Uterus (tissue), 4 donors: Measurements from ENCODE around the gene TMC6. TPM values are rescaled to one million over a fixed set of nuclear protein-coding genes. Genes with fewer than 3 reads are reported as not detected.

Experiments
- DNase-seq, 2 donors: peaks; one replicate each; pipeline ENCODE4 v3.0.0-alpha.2; 2019 to 2020
- H3K27ac ChIP-seq, 2 donors: fragments of 200-600 bp; sonication (generic); 1 replicate in 1 of 2; 2 replicates in 1 of 2; pipeline ENCODE4 v1.5.1; 2016 to 2018
- H3K27me3 ChIP-seq, 2 donors: fragments of 200-600 bp; sonication (generic); one replicate each; pipeline ENCODE4 v1.5.1; 2018 to 2019; ENCODE audit warnings: control low read depth in 1 of 2
- H3K36me3 ChIP-seq, 2 donors: fragments of 200-600 bp; sonication (generic); one replicate each; pipeline ENCODE4 v1.5.1; 2019; ENCODE audit warnings: control low read depth in 1 of 2
- H3K4me1 ChIP-seq, 2 donors: fragments of 200-600 bp; sonication (generic); one replicate each; pipeline ENCODE4 v1.5.1; 2018 to 2019; ENCODE audit warnings: control low read depth in 1 of 2
- H3K4me3 ChIP-seq, 2 donors: fragments of 200-600 bp; sonication (generic); 1 replicate in 1 of 2; 2 replicates in 1 of 2; pipeline ENCODE4 v1.5.1; 2018 to 2019; ENCODE audit warnings: mild to moderate bottlenecking in 1 of 2
- H3K9me3 ChIP-seq, 2 donors: fragments of 200-600 bp; sonication (generic); one replicate each; pipeline ENCODE4 v1.5.1; 2019; ENCODE audit warnings: control low read depth in 1 of 2
- POLR2A ChIP-seq, 2 donors: fragments of 450-650 bp; IDR thresholded peaks; one replicate each; pipeline ENCODE4 v1.6.1; 2016; ENCODE audit warnings: antibody characterized with exemption in 2 of 2, mild to moderate bottlenecking in 1 of 2, moderate library complexity in 1 of 2
- intact Hi-C: fragments of 100-400 bp; cut with DNase I; formaldehyde crosslinking; loops from one replicate; pipeline ENCODE4 v1.15.1; 2023; ENCODE audit warnings: low total_unique reads
- total RNA-seq, 4 donors: library from RNA; depleted of rRNA in 3 of 4; stranded (reverse); fragments of >200 nt in 3 of 4; gene quantifications; one replicate each; pipeline versions ENCODE4 v1.1.0 to v1.2.4, GENCODE V29; 2014 to 2023
- TF ChIP-seq, protein P1 (sequence below), 4 experiments: fragments of 200-600 bp in 2 of 4; fragments of 450-650 bp in 2 of 4; sonication (generic) in 2 of 4; IDR thresholded peaks; one replicate each; pipeline ENCODE4 v1.5.1; 2016 to 2019; ENCODE audit warnings: antibody characterized with exemption in 4 of 4, mild to moderate bottlenecking in 2 of 4, moderate library complexity in 1 of 4
- donor health status: DM: yes; HTN: yes; CAD: no.

Gene TMC6
- total RNA-seq, 4 donors from 2014 or later = 8.2 to 56.1 (median 16.1) TPM

DNA sequence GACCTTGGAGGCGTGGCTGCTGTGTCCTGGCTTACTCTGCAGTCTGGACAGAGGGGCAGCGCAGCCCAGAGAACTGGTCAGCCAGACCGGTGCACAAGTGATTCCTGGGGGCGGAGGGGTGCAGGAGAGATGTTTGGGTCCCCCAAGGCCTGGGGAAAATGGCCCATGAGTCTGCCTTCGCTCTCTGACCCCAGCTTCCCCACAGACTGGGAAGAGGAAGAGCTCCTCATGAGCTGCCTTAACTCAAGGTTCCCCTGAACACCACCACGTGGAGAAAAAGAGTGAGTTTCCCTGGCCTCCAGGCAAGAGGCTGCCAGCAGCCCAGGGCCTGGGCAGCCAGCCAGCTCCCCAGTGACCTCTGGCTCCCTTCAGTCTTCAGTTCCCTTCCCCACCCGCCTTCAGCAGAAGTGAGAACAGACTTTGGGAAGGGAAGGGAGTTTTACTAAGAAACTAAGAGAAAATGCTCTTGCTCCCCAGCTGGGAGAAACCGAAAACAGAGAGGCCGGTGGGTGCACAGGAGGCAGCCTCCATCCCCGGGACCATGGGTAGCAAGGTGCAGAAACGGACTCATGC lies 15.7 kb upstream of the TMC6 start:
- H3K9me3 ChIP-seq = no peaks in the 10 kb centered on the region
- H3K4me1 ChIP-seq = peaks cover 0 to 4% of the 10 kb centered on the region in 2 donors
- H3K36me3 ChIP-seq = no peaks in the 10 kb centered on the region
- no peak overlapping the region for H3K4me3 ChIP-seq
- intact Hi-C loops = no loop called here
- DNase-seq = peak; percentile 73 to 84
- H3K27ac ChIP-seq = peak overlapping the region; percentile 56 to 60
- no peaks in the 10 kb centered on the region for H3K27me3 ChIP-seq
- no peak for TF ChIP-seq POLR2A (IDR thresholded peaks at IDR 0.05)
- TF ChIP-seq, protein P1, sequence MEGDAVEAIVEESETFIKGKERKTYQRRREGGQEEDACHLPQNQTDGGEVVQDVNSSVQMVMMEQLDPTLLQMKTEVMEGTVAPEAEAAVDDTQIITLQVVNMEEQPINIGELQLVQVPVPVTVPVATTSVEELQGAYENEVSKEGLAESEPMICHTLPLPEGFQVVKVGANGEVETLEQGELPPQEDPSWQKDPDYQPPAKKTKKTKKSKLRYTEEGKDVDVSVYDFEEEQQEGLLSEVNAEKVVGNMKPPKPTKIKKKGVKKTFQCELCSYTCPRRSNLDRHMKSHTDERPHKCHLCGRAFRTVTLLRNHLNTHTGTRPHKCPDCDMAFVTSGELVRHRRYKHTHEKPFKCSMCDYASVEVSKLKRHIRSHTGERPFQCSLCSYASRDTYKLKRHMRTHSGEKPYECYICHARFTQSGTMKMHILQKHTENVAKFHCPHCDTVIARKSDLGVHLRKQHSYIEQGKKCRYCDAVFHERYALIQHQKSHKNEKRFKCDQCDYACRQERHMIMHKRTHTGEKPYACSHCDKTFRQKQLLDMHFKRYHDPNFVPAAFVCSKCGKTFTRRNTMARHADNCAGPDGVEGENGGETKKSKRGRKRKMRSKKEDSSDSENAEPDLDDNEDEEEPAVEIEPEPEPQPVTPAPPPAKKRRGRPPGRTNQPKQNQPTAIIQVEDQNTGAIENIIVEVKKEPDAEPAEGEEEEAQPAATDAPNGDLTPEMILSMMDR (IDR thresholded peaks at IDR 0.05) = peak in 1 of 4 experiments; percentile 7

DNA sequence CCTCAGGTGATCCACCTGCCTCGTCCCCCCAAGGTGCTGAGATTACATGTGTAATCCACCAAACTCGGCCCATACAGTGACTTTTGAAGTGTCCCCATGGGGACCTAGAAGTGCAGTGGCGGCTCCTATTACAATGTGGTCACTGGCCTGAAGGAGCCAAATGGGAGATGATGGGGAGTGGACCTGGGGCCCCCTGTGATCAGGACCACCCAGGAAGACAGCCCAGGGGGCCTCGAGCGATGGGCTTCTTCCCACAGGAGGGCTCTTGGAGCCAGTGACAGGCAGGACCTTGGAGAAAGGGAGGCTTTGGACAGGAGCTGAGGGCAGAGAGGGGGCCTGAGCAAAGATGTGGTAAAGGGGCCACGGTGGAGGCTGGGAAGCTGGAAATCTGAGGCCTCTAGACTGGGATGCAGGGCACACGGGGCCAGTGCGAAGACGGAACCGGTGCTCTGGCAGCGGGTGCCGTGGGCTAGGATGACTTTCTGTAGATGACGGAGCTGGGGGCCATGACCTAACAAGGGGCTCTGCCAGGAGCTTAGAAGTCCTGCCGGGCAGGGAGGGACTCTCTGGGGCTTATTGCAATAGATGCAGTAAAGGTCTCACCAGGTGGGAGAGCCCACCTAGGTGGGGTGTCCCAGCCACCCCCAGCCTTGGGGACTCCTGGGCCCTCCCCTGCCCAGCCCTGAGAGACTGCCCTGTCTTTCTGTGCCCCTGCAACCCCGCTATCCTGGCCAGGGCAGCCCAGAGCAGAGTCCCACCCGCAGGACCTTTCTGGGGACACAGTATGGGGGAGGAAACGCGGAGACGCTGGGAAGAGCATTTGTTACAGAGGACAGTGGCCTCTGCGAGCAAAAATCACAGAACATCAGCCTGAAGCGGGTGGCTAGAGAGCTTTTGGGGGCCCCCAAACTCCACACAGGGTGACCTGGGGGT lies 14.9 kb upstream of the TMC6 start:
- no peaks in the 10 kb centered on the region for H3K9me3 ChIP-seq
- no peaks in the 10 kb centered on the region for H3K36me3 ChIP-seq
- no peaks in the 10 kb centered on the region for H3K27me3 ChIP-seq
- peak overlapping the region in 1 of 2 donors; percentile 60 for H3K27ac ChIP-seq
- peaks cover 0 to 4% of the 10 kb centered on the region in 2 donors for H3K4me1 ChIP-seq
- intact Hi-C loops = no loop called here
- TF ChIP-seq, protein P1 (IDR thresholded peaks at IDR 0.05) = no peak
- no peak for TF ChIP-seq POLR2A (IDR thresholded peaks at IDR 0.05)
- DNase-seq = no peak
- no peak overlapping the region for H3K4me3 ChIP-seq

DNA sequence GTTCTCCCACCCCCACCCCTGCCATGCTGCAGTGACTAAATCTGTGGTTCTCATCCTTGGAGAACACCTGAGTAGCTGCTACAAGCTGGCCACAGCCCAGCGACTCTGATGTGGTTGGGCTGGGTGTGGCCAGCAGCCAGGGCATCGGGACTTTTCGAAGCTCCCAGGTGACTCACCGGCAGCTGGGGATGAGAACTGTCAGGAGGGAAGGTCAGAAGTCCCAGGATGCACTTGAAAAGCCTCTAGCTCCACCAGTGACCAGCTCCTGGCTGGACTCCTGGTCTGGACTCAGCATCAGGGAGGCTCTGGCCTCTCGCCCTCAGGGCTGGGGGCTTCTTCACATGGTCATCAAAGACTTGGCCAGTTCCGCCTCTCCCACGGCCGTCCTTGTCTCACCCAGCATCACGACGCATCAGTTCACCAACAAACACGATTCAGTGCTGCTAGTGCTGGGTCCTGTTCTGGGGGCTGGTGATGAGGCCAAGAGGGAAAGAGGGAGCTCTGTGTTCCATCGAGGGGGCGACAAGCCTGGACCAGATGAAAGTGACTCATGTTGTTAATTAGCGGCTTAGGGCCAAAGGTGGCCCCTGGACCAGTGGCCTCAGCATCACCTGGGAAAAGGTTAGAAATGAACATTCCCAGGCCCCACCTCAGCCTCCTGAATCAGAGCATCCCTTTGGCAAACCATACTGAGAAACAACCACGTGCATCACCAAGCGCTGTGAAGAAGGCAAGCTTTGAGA lies 13.7 kb upstream of the TMC6 start:
- TF ChIP-seq, protein P1 (IDR thresholded peaks at IDR 0.05) = no peak
- TF ChIP-seq POLR2A (IDR thresholded peaks at IDR 0.05) = no peak
- H3K4me1 ChIP-seq = peaks cover 0 to 4% of the 10 kb centered on the region in 2 donors
- no peak overlapping the region for H3K4me3 ChIP-seq
- H3K27me3 ChIP-seq = no peaks in the 10 kb centered on the region
- H3K27ac ChIP-seq = no peak overlapping the region
- no peak for DNase-seq
- no peaks in the 10 kb centered on the region for H3K9me3 ChIP-seq
- intact Hi-C loops = no loop called here
- no peaks in the 10 kb centered on the region for H3K36me3 ChIP-seq

DNA sequence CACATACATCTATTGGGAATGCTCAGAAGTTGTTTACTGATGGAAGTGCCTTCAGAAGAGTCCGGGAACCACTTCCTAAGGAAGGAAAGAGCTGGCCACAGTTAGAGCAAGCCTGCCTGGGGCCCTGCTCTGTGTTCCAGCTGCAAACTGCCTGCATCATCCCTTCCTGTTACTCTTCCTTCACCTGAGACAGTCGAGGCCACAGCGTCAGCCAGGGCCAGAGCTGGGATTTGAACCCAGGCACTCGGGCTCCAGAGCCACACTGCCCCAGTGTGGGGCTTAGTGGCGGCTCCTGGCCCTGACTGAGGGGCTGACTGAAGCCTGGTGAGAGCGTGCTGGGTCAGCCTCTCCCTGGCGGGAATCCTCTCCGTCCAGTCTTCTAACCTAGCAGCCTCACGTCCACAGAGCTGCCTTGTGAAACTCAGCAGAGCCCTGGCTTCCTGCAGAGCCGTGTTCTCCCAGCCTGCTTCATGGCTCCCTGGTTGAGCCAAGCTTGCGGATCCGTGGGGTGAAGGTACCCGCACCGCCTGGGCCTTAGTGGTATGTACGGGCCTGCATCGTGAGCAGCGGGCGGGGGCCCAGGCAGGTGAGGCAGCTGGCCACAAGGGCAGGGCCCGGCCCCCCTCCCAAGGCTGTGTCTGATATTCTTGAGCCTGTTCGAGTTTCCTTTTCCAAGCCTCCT lies 13.0 kb upstream of the TMC6 start:
- no peak overlapping the region for H3K27ac ChIP-seq
- no peaks in the 10 kb centered on the region for H3K9me3 ChIP-seq
- no peaks in the 10 kb centered on the region for H3K27me3 ChIP-seq
- intact Hi-C loops = no loop called here
- no peaks in the 10 kb centered on the region for H3K36me3 ChIP-seq
- peaks cover 0 to 4% of the 10 kb centered on the region in 2 donors for H3K4me1 ChIP-seq
- DNase-seq = no peak
- H3K4me3 ChIP-seq = no peak overlapping the region
- TF ChIP-seq, protein P1 (IDR thresholded peaks at IDR 0.05) = no peak
- no peak for TF ChIP-seq POLR2A (IDR thresholded peaks at IDR 0.05)
